Stimulated activated naive CD8-positive, alpha-beta T cell treated with anti-CD3 and anti-CD28 coated beads, Interleukin-15, amount 100 ng/mL, for 72 hours (primary cell): ENCODE results near the gene KCNT1.
A peak's percentile ranks its signal among the peaks of the same experiment; 100 is the strongest.

Source experiments
- ATAC-seq: fragments of 150-1000 bp; cut with Tn5 transposase; 2 replicates; pipeline ENCODE4 v1.10.0; 2021; ENCODE audit warnings: mild to moderate bottlenecking, moderate library complexity
- DNase-seq, 2 donors: peaks; one replicate each; pipeline ENCODE4 v3.0.0; 2021 to 2022
- H3K27ac Mint-ChIP-seq, 2 donors: one replicate each; pipeline ENCODE4 v1.8.0; 2022; ENCODE audit warnings: mild to moderate bottlenecking in 2 of 2, mixed read lengths in 2 of 2, moderate library complexity in 2 of 2
- H3K27me3 Mint-ChIP-seq: one replicate; pipeline ENCODE4 v1.8.0; 2022; ENCODE audit warnings: mixed read lengths
- H3K4me1 Mint-ChIP-seq: one replicate; pipeline ENCODE4 v1.8.0; 2022; ENCODE audit warnings: mild to moderate bottlenecking, mixed read lengths
- H3K4me3 Mint-ChIP-seq, 2 donors: one replicate each; pipeline ENCODE4 v1.8.0; 2022; ENCODE audit warnings: mild to moderate bottlenecking in 2 of 2, mixed read lengths in 2 of 2, moderate library complexity in 1 of 2
- H3K9me3 Mint-ChIP-seq, 2 donors: one replicate each; pipeline ENCODE4 v1.8.0; 2022; ENCODE audit warnings: mixed read lengths in 2 of 2

The KCNT1 gene

GRCh38 chr9:135689011-135689410, 13.0 kb upstream of the KCNT1 start:
- Mint-ChIP-seq H3K4me3 (no peak overlapping the region), H3K9me3 (no peaks in the 10 kb centered on the region), H3K4me1 (no peaks in the 10 kb centered on the region), H3K27ac (no peak overlapping the region), H3K27me3 (peaks cover 15% of the 10 kb centered on the region)
- DNase-seq (no peak), ATAC-seq (no peak)

GRCh38 chr9:135690836-135691570, 11.0 kb upstream of the KCNT1 start:
- no peaks in the 10 kb centered on the region for H3K9me3 Mint-ChIP-seq
- no peak overlapping the region for H3K4me3 Mint-ChIP-seq
- no peaks in the 10 kb centered on the region for H3K4me1 Mint-ChIP-seq
- ATAC-seq, result no peak
- H3K27ac Mint-ChIP-seq, result no peak overlapping the region
- peaks cover 6% of the 10 kb centered on the region for H3K27me3 Mint-ChIP-seq
- DNase-seq, result no peak

DNA sequence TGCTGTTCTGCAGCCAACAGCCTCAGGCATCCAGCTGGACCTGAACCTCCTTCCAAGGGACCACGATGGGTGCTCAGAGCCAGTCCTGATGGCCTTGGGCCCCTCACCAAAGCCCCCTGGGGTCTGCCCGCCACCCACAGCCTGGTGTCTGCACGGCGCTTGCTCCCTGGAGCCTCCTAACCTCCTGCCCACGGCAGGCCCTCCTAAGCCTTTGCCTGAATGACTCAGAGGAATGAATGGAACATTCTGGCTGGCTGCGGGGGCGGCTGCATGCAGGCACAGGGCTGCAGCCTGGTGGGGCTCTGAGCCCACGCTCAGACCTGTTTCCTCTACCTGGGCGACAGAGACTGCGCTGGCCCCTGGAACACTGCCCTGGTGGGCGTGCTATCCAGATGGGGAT, 9.6 kb upstream of the KCNT1 start:
- Mint-ChIP-seq H3K27me3 (peaks cover 6% of the 10 kb centered on the region), H3K4me1 (no peaks in the 10 kb centered on the region), H3K27ac (no peak overlapping the region), H3K9me3 (no peaks in the 10 kb centered on the region), H3K4me3 (no peak overlapping the region)
- ATAC-seq, result no peak
- DNase-seq, result no peak

- Mint-ChIP-seq H3K27me3 (peaks cover 6% of the 10 kb centered on the region), H3K4me3 (no peak overlapping the region), H3K27ac (no peak overlapping the region), H3K9me3 (no peaks in the 10 kb centered on the region), H3K4me1 (no peaks in the 10 kb centered on the region)
- ATAC-seq, result no peak
- no peak for DNase-seq
Observed at GRCh38 chr9:135693265-135693664, 8.7 kb upstream of the KCNT1 start.

DNA sequence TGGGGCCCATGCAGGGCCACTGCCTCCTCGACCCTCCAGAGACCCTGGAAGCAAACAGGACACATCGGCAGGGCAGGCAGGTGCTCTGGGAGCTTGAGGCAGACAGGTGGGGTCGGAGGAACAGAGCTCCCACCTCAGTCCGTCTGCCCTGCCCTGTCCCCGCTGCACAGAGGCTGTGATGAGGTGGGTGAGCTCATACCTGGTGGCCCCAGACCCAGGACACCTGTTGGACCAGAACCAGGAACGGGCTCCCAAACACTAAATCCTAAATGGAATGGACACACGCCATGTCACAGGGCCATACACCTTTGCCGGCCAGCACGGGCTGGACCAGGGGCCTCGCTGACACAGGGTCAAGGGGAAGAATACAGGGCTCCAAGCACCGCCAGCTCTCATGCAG, 8.2 kb upstream of the KCNT1 start:
- no peak overlapping the region for H3K27ac Mint-ChIP-seq
- ATAC-seq (no peak), DNase-seq (no peak)
- no peaks in the 10 kb centered on the region for H3K9me3 Mint-ChIP-seq
- H3K4me3 Mint-ChIP-seq, result no peak overlapping the region
- H3K4me1 Mint-ChIP-seq, result no peaks in the 10 kb centered on the region
- peaks cover 6% of the 10 kb centered on the region for H3K27me3 Mint-ChIP-seq

DNA sequence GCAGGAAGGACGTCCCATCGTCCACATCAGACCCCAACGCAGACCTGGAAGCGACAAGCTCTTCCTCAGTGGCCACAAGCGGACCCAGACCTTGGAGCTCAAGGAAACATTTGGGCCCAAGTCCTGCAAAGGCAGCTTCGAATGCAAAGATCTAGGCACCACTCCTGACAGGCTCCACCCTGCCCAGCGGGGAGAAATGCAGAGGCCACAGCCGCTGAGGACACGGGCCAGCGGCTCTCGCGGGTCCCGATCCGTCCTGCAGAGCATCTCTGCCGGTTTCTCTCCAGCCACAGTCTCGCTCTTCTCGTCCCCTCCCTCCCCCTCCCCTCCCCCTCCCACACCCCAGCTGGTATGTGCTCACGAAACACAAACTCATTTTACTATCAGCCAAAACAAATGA, 7.6 kb upstream of the KCNT1 start:
- no peak for ATAC-seq
- DNase-seq, result no peak
- Mint-ChIP-seq H3K9me3 (no peaks in the 10 kb centered on the region), H3K27ac (no peak overlapping the region), H3K27me3 (peaks cover 6% of the 10 kb centered on the region), H3K4me3 (no peak overlapping the region), H3K4me1 (no peaks in the 10 kb centered on the region)

- H3K27me3 Mint-ChIP-seq, result peaks cover 7% of the 10 kb centered on the region
- no peaks in the 10 kb centered on the region for H3K9me3 Mint-ChIP-seq
- H3K4me3 Mint-ChIP-seq, result no peak overlapping the region
- H3K4me1 Mint-ChIP-seq, result no peaks in the 10 kb centered on the region
- no peak overlapping the region for H3K27ac Mint-ChIP-seq
- ATAC-seq, result no peak
- DNase-seq, result no peak
Observed at GRCh38 chr9:135695036-135695435, 6.9 kb upstream of the KCNT1 start.

- no peaks in the 10 kb centered on the region for H3K9me3 Mint-ChIP-seq
Observed at GRCh38 chr9:135695642-135696041, 6.3 kb upstream of the KCNT1 start.

DNA sequence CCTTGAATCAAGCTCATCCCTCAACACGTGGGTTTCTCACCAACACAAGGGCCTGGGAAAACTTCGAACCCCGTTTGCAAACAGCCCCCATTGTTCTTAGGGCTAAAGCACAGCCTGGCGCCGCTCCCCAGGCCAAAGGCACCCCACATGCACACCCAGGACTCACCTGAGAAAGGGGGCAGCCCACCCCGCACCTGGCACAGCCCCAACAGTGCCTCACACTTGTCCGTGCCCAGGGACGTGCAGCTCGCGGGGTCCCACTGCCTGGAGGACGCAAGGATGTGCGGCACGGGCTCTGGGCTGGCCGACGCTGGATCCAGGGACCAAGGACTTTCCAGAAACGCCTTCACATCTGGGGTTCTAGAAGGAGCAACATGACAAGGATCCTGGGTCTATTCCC, 5.5 kb upstream of the KCNT1 start:
- Mint-ChIP-seq H3K27ac (no peak overlapping the region), H3K4me1 (no peaks in the 10 kb centered on the region), H3K4me3 (no peak overlapping the region), H3K9me3 (no peaks in the 10 kb centered on the region), H3K27me3 (peaks cover 19% of the 10 kb centered on the region)
- DNase-seq (no peak), ATAC-seq (no peak)

More at GRCh38 chr9:135695642-135696041, 6.3 kb upstream of the KCNT1 start:
- Mint-ChIP-seq H3K27me3 (peaks cover 13% of the 10 kb centered on the region), H3K4me3 (no peak overlapping the region), H3K27ac (no peak overlapping the region), H3K4me1 (no peaks in the 10 kb centered on the region)
- DNase-seq (no peak), ATAC-seq (no peak)

- no peaks in the 10 kb centered on the region for H3K4me1 Mint-ChIP-seq
- H3K4me3 Mint-ChIP-seq, result no peak overlapping the region
- no peaks in the 10 kb centered on the region for H3K9me3 Mint-ChIP-seq
- no peak for ATAC-seq
- H3K27me3 Mint-ChIP-seq, result peaks cover 19% of the 10 kb centered on the region
- no peak overlapping the region for H3K27ac Mint-ChIP-seq
- no peak for DNase-seq
Observed at GRCh38 chr9:135697226-135697625, 4.8 kb upstream of the KCNT1 start.

DNA sequence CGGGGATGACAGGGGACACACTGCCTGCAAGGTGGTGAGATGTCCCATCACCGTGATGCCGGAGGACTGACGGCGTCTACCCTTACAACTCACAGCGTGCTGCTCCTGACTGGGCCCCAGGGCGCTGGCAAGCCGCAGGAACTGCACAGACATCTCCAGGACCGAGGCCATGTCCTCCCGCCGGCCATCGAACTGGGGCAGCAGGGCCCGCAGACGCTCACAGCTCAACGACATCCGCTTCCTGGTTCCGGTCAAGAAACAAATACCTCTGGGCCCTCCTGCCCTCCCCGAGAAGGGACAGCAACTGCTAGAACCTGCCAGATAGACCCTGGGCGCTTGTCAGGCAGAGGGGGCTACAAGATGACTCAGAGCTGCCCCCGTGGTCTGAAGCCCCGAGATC, 3.7 kb upstream of the KCNT1 start:
- H3K9me3 Mint-ChIP-seq, result no peaks in the 10 kb centered on the region
- no peaks in the 10 kb centered on the region for H3K4me1 Mint-ChIP-seq
- ATAC-seq, result no peak
- no peak overlapping the region for H3K4me3 Mint-ChIP-seq
- H3K27ac Mint-ChIP-seq, result no peak overlapping the region
- DNase-seq, result no peak
- peaks cover 26% of the 10 kb centered on the region for H3K27me3 Mint-ChIP-seq

DNA sequence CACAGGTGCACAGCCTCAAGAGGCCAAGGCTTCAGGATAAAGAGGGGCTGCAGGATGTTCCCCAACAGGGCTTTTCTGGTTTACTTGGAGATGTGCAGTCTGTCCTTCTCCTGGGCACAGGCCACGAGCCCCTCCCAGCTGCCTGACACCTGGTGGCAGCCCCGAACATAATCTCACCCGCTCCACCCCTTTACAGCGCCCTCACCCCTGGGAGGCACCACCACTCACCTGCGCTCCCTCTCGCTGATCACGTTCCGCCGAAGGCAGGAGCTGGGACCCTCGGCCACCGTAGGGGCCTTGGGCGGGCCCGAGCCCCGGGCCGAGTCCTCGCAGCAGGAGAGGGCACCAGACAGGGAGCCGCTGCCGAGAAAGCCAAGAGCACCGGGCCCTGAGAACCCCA, 3.2 kb upstream of the KCNT1 start:
- no peaks in the 10 kb centered on the region for H3K9me3 Mint-ChIP-seq
- H3K4me1 Mint-ChIP-seq, result no peaks in the 10 kb centered on the region
- ATAC-seq, result no peak
- no peak for DNase-seq
- peaks cover 26% of the 10 kb centered on the region for H3K27me3 Mint-ChIP-seq
- H3K4me3 Mint-ChIP-seq, result no peak overlapping the region
- no peak overlapping the region for H3K27ac Mint-ChIP-seq

GRCh38 chr9:135699440-135699839, 2.5 kb upstream of the KCNT1 start, which contains the start of gene SOHLH1:
Gene SOHLH1, minus strand, starts transcription at chr9:135699481. Its CDS starts 14 bp downstream, at chr9:135699467.
- ATAC-seq (peak; percentile 3), DNase-seq (no peak)
- Mint-ChIP-seq H3K27me3 (peaks cover 33% of the 10 kb centered on the region), H3K9me3 (no peaks in the 10 kb centered on the region), H3K4me1 (no peaks in the 10 kb centered on the region), H3K4me3 (no peak within 1 kb of the TSS), H3K27ac (no peak within 1 kb of the TSS)

DNA sequence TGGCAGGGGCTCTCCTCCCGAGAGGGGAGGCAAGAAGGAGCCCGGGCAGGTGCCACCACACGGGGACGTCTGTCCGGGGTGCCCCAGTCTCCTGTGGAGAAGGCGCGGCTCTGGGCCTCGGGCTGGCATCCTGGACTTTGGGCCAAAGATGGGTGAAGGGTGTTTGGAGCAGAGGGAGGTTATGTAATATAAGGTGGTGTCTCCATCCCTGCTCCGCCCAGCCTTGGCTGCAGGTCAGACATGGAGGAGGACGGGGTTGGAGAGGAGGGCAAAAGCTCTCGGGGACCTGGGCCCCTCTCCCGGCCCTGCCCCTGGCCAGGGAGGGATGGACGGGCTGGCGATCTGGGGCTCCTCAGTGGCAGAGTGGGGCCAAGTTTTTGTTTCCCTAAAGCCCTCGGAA, 1.5 kb upstream of the KCNT1 start:
- Mint-ChIP-seq H3K9me3 (no peaks in the 10 kb centered on the region), H3K4me1 (no peaks in the 10 kb centered on the region), H3K27ac (no peak overlapping the region), H3K4me3 (no peak overlapping the region), H3K27me3 (peaks cover 44% of the 10 kb centered on the region)
- no peak for ATAC-seq
- no peak for DNase-seq

DNA sequence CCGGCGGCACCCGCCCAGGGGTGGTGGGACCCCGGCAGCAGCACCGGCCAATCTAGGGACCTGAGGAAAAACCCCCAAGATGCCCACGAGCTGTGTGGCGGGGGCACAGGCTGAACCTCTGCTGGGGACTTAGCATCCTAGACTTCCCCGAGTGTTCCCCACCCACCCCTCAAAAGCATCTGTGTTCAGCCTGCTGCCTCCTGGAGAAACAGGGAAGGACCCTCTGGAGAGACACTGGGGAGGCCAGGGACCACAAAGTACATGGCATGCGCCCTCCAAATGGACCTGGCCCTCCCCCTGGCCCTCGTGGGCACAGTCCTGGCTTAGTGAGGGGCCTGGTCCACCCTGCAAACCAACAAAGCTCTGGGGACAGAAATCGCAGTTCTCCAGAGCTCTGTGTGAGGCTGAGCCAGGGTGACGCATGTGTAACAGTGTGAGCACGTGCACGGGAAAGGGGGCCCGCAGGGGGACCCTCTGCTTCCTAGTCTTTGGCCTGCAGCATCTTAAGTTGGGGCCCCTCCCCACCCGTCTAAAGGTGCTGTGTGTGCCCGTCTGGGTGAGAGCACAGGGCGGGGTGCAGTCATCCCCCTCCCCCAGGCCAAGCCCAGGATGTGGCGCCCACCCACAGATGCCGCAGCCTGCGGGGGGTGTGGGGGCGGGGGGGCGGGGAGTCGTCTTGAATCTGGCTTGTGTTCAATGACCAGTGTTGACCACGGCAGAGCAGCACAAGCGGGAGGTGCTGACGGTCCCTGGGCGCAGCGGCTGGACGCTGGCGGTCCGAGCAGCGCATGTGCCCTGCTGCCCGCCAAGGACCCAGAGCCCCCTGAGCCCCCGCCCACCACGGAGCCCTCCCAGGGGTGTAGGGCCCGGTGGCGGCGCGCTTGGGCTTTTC, 672 bp upstream of the KCNT1 start:
- no peak for DNase-seq
- Mint-ChIP-seq H3K27ac (no peak overlapping the region), H3K9me3 (no peaks in the 10 kb centered on the region), H3K27me3 (peaks cover 45% of the 10 kb centered on the region), H3K4me1 (no peaks in the 10 kb centered on the region), H3K4me3 (no peak overlapping the region)
- peak; percentile 40 for ATAC-seq

DNA sequence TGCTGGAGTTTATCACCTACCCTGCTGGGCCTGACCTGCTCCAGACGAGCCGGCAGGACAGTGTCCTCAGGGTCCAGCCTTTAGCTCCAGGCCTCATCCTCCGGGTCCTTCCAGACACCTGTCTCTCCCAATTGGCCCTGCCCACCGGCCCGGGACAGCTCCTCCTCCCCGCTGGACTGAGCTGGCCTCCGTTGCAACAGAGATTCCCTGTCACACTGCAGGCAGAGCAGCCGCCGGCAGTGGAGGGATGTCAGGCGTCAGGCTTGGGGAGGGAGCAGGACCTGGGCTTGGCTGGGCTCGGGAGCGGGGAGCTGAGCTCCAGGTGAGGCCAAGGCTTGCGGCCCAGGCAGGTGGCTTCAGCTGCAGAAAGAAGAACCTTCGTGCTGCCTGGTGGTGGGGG, 1.7 kb downstream of the KCNT1 start:
- H3K27me3 Mint-ChIP-seq, result peaks cover 53% of the 10 kb centered on the region
- DNase-seq (no peak), ATAC-seq (no peak)
- H3K4me3 Mint-ChIP-seq, result no peak overlapping the region
- no peaks in the 10 kb centered on the region for H3K4me1 Mint-ChIP-seq
- H3K27ac Mint-ChIP-seq, result no peak overlapping the region
- no peaks in the 10 kb centered on the region for H3K9me3 Mint-ChIP-seq
